ENCODE measurements around the gene ATP1B1. TPM values are rescaled to one million over a fixed set of nuclear protein-coding genes. Genes with fewer than 3 reads are reported as not detected.

ATP1B1 gene
- total RNA-seq, 1 donor from 2014 or later: 173 TPM

GRCh38 chr1:169103002-169103401 lies 3.5 kb upstream of the ATP1B1 start:
- peaks cover 32% of the 10 kb centered on the region for H3K4me1 ChIP-seq
- TF ChIP-seq, protein P1, sequence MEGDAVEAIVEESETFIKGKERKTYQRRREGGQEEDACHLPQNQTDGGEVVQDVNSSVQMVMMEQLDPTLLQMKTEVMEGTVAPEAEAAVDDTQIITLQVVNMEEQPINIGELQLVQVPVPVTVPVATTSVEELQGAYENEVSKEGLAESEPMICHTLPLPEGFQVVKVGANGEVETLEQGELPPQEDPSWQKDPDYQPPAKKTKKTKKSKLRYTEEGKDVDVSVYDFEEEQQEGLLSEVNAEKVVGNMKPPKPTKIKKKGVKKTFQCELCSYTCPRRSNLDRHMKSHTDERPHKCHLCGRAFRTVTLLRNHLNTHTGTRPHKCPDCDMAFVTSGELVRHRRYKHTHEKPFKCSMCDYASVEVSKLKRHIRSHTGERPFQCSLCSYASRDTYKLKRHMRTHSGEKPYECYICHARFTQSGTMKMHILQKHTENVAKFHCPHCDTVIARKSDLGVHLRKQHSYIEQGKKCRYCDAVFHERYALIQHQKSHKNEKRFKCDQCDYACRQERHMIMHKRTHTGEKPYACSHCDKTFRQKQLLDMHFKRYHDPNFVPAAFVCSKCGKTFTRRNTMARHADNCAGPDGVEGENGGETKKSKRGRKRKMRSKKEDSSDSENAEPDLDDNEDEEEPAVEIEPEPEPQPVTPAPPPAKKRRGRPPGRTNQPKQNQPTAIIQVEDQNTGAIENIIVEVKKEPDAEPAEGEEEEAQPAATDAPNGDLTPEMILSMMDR (IDR thresholded peaks at IDR 0.05): no peak
- H3K36me3 ChIP-seq: no peaks in the 10 kb centered on the region
- DNase-seq (no peak), ATAC-seq (no peak)
- H3K27ac ChIP-seq: peak overlapping the region; percentile 67
- intact Hi-C loops (cut with DNase I): loop anchor here (10.0 kb wide), 2 partner anchors 268 to 468 kb away; no protein-coding TSS in a partner anchor
- peak overlapping the region; percentile 32 for H3K4me3 ChIP-seq
- no peaks in the 10 kb centered on the region for H3K27me3 ChIP-seq (ENCODE audit: low read depth)
- no peaks in the 10 kb centered on the region for H3K9me3 ChIP-seq

DNA sequence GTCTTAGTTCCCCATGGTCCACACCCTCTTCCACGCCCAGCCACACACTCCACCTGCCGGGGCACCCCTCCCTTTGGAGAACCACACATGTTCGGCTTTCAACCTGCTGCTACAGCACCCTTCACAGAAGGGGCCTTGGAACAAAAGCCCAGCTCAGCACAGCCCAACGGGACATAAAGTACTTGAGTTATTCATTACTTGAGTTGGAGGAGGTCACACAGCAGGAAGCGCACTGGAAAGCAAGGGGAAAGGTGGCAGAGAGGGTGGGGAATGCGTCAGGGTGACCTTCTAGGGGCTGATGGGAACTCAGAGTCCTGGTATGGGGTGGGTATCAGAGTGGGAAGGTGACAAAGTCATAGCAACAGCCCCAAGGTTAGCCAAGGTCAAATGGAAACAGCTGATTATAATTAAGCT lies 3.0 kb upstream of the ATP1B1 start:
- Histone ChIP-seq H3K27ac (peak overlapping the region; percentile 67), H3K36me3 (no peaks in the 10 kb centered on the region), H3K27me3 (ENCODE audit: low read depth) (no peaks in the 10 kb centered on the region), H3K4me3 (peak overlapping the region; percentile 32), H3K9me3 (no peaks in the 10 kb centered on the region), H3K4me1 (peaks cover 37% of the 10 kb centered on the region)
- ATAC-seq (peak; percentile 45 to 62), DNase-seq (peak; percentile 84)
- intact Hi-C loops (cut with DNase I): loop anchor here (10.0 kb wide), 2 partner anchors 269 to 469 kb away; no protein-coding TSS in a partner anchor
- TF ChIP-seq, protein P1 (IDR thresholded peaks at IDR 0.05): no peak

DNA sequence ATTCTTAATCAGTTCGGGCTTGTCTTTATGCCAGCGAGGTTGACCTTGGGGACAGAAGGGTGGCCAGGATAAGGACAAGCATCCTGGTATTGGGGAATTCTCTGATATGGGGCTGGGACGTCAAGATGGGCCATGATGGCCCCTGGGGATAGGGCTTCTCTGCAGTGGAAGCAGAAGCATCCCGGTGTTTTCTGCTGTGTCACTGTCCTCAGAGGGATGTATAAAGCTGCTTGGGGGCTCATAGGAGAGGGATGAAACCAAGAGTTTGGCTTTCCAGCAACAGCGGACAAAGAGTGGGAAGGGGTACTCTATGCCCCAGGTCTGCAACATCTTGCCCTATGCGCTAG lies 1.4 kb upstream of the ATP1B1 start:
- no peak for ATAC-seq
- TF ChIP-seq, protein P1 (IDR thresholded peaks at IDR 0.05): no peak
- no peaks in the 10 kb centered on the region for H3K9me3 ChIP-seq
- H3K4me1 ChIP-seq: peaks cover 47% of the 10 kb centered on the region
- no peaks in the 10 kb centered on the region for H3K36me3 ChIP-seq
- intact Hi-C loops (cut with DNase I): loop anchor here (10.0 kb wide), 2 partner anchors 270 to 470 kb away; no protein-coding TSS in a partner anchor
- H3K4me3 ChIP-seq: peak overlapping the region; percentile 92
- DNase-seq: no peak
- H3K27ac ChIP-seq: peak overlapping the region; percentile 91
- no peaks in the 10 kb centered on the region for H3K27me3 ChIP-seq (ENCODE audit: low read depth)

- peak overlapping the region; percentile 91 for H3K27ac ChIP-seq
- H3K36me3 ChIP-seq: no peaks in the 10 kb centered on the region
- H3K27me3 ChIP-seq (ENCODE audit: low read depth): no peaks in the 10 kb centered on the region
- H3K4me1 ChIP-seq: peaks cover 52% of the 10 kb centered on the region
- ATAC-seq (peak; percentile 66 to 82), DNase-seq (peak; percentile 94)
- TF ChIP-seq, protein P1 (IDR thresholded peaks at IDR 0.05): no peak
- H3K9me3 ChIP-seq: no peaks in the 10 kb centered on the region
- peak overlapping the region; percentile 92 for H3K4me3 ChIP-seq
- intact Hi-C loops (cut with DNase I): loop anchor here (10.0 kb wide), 2 partner anchors 271 to 471 kb away; no protein-coding TSS in a partner anchor
Observed at GRCh38 chr1:169105434-169106094, 926 bp upstream of the ATP1B1 start.

DNA sequence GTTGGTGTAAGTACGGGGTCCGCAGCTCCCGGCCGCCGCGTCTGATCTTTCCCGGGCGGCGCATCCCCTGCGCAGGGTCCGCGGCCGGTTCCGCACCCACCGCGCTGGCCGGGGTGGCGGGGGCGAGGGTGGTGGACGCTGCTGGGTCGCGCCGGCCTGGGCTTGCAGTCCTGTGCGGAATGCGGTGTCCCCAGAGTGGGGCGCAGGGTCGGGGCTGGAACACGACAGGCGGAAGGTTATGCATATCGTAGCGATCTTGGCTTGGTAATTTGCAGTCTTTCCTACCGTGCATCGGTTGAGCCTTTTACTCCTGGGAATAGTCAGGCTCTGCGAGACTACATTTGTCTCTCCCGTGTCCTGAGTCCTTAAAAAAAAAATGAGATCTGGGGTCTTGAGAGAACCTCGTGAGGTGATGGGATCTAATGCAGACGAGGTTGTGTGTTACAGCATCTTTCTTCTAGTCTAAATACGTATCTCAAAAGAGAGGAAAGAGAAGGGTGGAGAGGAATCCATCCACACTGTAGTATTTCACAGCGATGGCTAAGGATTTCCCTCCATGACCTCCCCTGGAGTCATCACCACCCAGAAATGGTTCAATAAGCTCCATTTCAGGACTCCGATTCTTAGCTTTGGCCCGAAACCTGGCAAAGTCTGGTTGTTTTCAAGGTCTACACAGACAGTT lies 572 bp downstream of the ATP1B1 start:
- TF ChIP-seq, protein P1 (IDR thresholded peaks at IDR 0.05): no peak
- peaks cover 66% of the 10 kb centered on the region for H3K4me1 ChIP-seq
- H3K36me3 ChIP-seq: peaks cover 9% of the 10 kb centered on the region
- H3K27ac ChIP-seq: peak overlapping the region; percentile 91
- H3K9me3 ChIP-seq: no peaks in the 10 kb centered on the region
- intact Hi-C loops (cut with DNase I): loop anchor here (10.0 kb wide), 2 partner anchors 272 to 472 kb away; no protein-coding TSS in a partner anchor
- DNase-seq (peak; percentile 61), ATAC-seq (no peak)
- no peaks in the 10 kb centered on the region for H3K27me3 ChIP-seq (ENCODE audit: low read depth)
- H3K4me3 ChIP-seq: peak overlapping the region; percentile 92

All from lower lobe of right lung (tissue), 2 donors.